Liver (tissue), 9 donors: ENCODE results near the gene TEDC1. TPM values are rescaled to one million over a fixed set of nuclear protein-coding genes. Genes with fewer than 3 reads are reported as not detected.

ENCODE experiments used
- DNase-seq: peaks from one replicate; pipeline ENCODE4 v3.0.0-alpha.2; 2017; ENCODE audit warnings: low spot score
- H3K27ac ChIP-seq, 2 donors: one replicate each; pipeline ENCODE4 v1.7.0; 2013; ENCODE audit warnings: inconsistent platforms in 2 of 2, low read length in 2 of 2, control low read depth in 1 of 2, low read depth in 1 of 2, mild to moderate bottlenecking in 1 of 2
- H3K27me3 ChIP-seq, 4 donors: one replicate each; pipeline versions ENCODE4 v1.6.1 to v1.7.0; 2013; ENCODE audit warnings: low read length in 3 of 4, inconsistent platforms in 1 of 4, mild to moderate bottlenecking in 1 of 4, moderate library complexity in 1 of 4; ENCODE audit not compliant: control insufficient read depth in 4 of 4, insufficient read depth in 4 of 4
- H3K36me3 ChIP-seq, 4 donors: one replicate each; pipeline versions ENCODE4 v1.6.1 to v1.7.0; 2013; ENCODE audit warnings: low read length in 3 of 4, mild to moderate bottlenecking in 3 of 4, low read depth in 1 of 4, moderate library complexity in 1 of 4; ENCODE audit not compliant: control insufficient read depth in 4 of 4, insufficient read depth in 3 of 4
- H3K4me1 ChIP-seq, 4 donors: one replicate each; pipeline versions ENCODE4 v1.6.1 to v1.7.0; 2013; ENCODE audit warnings: low read length in 3 of 4, mild to moderate bottlenecking in 3 of 4, moderate library complexity in 1 of 4; ENCODE audit not compliant: control insufficient read depth in 4 of 4, insufficient read depth in 4 of 4
- H3K4me3 ChIP-seq, 3 donors: one replicate each; pipeline versions ENCODE4 v1.6.1 to v1.7.0; 2013; ENCODE audit warnings: low read length in 3 of 3, control low read depth in 1 of 3, low read depth in 1 of 3, mild to moderate bottlenecking in 1 of 3
- H3K9ac ChIP-seq, 2 donors: one replicate each; pipeline ENCODE4 v1.7.0; 2013; ENCODE audit warnings: low read length in 2 of 2, mild to moderate bottlenecking in 2 of 2, moderate library complexity in 2 of 2, control low read depth in 1 of 2, low read depth in 1 of 2
- H3K9me3 ChIP-seq, 4 donors: one replicate each; pipeline versions ENCODE4 v1.6.1 to v1.7.0; 2013; ENCODE audit warnings: low read length in 3 of 4; ENCODE audit not compliant: control insufficient read depth in 4 of 4
- EGR1 ChIP-seq, 2 donors: IDR thresholded peaks; 2 replicates each; pipeline ENCODE4 v1.6.1; 2016 to 2018; ENCODE audit warnings: antibody characterized with exemption in 2 of 2, low read depth in 2 of 2
- FOXA1 ChIP-seq: IDR thresholded peaks from 2 replicates; pipeline ENCODE4 v1.6.1; 2016; ENCODE audit warnings: antibody characterized with exemption
- FOXA2 ChIP-seq: IDR thresholded peaks from 2 replicates; pipeline ENCODE4 v1.6.1; 2016; ENCODE audit warnings: antibody characterized with exemption
- HNF4A ChIP-seq, 2 donors: conservative IDR thresholded peaks; 2 replicates each; pipeline ENCODE4 v1.6.1; 2016; ENCODE audit warnings: antibody characterized with exemption in 2 of 2, mild to moderate bottlenecking in 2 of 2
- JUND ChIP-seq, 2 donors: IDR thresholded peaks; 2 replicates each; pipeline ENCODE4 v1.6.1; 2016; ENCODE audit warnings: antibody characterized with exemption in 2 of 2
- NR2F2 ChIP-seq: IDR thresholded peaks from 2 replicates; pipeline ENCODE4 v1.6.1; 2016; ENCODE audit warnings: antibody characterized with exemption
- RAD21 ChIP-seq, 2 donors: IDR thresholded peaks; 2 replicates each; pipeline ENCODE4 v1.6.1; 2016; ENCODE audit warnings: antibody characterized with exemption in 2 of 2, mild to moderate bottlenecking in 2 of 2
- REST ChIP-seq: IDR thresholded peaks from 2 replicates; pipeline ENCODE4 v1.6.1; 2016; ENCODE audit warnings: antibody characterized with exemption, mild to moderate bottlenecking
- SP1 ChIP-seq: IDR thresholded peaks from 2 replicates; pipeline ENCODE4 v1.6.1; 2018; ENCODE audit warnings: antibody characterized with exemption, mild to moderate bottlenecking
- TAF1 ChIP-seq: conservative IDR thresholded peaks from 2 replicates; pipeline ENCODE4 v1.6.1; 2016; ENCODE audit warnings: antibody characterized with exemption, mild to moderate bottlenecking
- YY1 ChIP-seq: IDR thresholded peaks from 2 replicates; pipeline ENCODE4 v1.6.1; 2016; ENCODE audit warnings: antibody characterized with exemption, mild to moderate bottlenecking
- ZBTB33 ChIP-seq: IDR thresholded peaks from 2 replicates; pipeline ENCODE4 v1.6.1; 2016; ENCODE audit warnings: antibody characterized with exemption
- WGBS: extraction: QIAGEN DNeasy Blood & Tissue Kit; methylation state at CpG from one replicate; pipeline ENCODE4 v1.1.7; 2013; 5-methylcytosine and 5-hydroxymethylcytosine counted together
- polyA plus RNA-seq, 2 donors: library from polyadenylated mRNA; stranded (reverse) in 1 of 2; unstranded in 1 of 2; fragments of 200-250 nt in 1 of 2; fragments of >200 nt in 1 of 2; fragmentation: Nextera tagmentation in 1 of 2; extraction: Ambion mirVana in 1 of 2; gene quantifications; one replicate each; pipeline versions ENCODE4 v1.2.1 to v1.2.3, GENCODE V29; 2013 to 2015
- total RNA-seq, 2 donors: library from RNA; depleted of rRNA; stranded (reverse); fragments of >200 nt; gene quantifications; one replicate each; pipeline ENCODE4 v1.2.3, GENCODE V29; 2014
- donor health status: healthy.
- donor health status: healthy.
- donor health status: healthy.
- donor health status: healthy.
- donor health status: healthy.

TEDC1 gene
- total and polyA plus RNA-seq, 4 donors = 0.97 to 7.5 (median 3.2) TPM

- Histone ChIP-seq H3K9ac (no peak overlapping the region), H3K27me3 (no peaks in the 10 kb centered on the region), H3K27ac (no peak overlapping the region), H3K4me3 (no peak overlapping the region), H3K4me1 (peaks cover 9 to 24% (median 16%) of the 10 kb centered on the region in 4 donors), H3K36me3 (peaks cover 0 to 1% (median 0%) of the 10 kb centered on the region in 4 donors), H3K9me3 (no peaks in the 10 kb centered on the region)
- no peak for DNase-seq
- WGBS = 95% methylated on average over 30 of the region's 30 CpGs
- TF ChIP-seq NR2F2 = no peak
Measured at GRCh38 chr14:105531088-105531893, 40.2 kb downstream of the TEDC1 start.

DNA sequence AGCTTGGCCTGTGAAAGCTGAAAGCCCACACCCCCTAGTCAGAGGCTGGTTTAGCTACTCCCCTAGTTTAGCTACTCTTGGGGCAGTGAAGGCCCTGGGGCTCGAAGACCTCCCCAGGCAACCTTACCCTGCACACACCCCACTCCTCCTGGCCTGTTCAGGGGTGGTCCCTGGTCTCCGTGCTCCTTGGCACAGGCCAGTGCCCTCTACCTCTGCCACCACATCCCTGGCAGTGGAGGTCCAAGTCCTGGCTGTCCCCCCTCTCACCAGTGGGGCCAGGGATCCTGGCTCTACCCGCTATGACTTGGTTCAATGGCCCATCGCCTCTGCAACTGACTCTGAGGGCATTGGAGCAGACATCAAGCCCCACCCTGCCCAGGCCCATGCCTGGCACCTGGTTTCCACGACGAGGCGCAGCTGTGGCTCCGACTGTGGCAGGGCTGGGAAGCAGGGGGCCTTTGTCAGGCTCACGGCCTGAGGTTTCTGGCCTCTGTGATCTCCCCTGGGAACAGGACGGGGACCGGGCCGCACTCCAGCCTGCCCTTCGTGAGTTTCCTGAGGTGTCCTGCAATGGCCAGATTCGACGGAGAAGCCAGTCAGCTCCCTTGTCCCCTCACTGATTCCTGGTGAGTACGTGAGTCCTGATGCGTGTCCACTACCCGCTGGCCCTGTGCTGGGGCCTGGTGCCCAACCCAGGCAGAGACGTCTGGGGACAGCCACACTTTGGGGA lies 41.0 kb downstream of the TEDC1 start:
- no peak for TF ChIP-seq RAD21 (IDR thresholded peaks at IDR 0.05)
- TF ChIP-seq REST = no peak
- no peak for TF ChIP-seq NR2F2
- TF ChIP-seq FOXA1 = no peak
- no peak for TF ChIP-seq EGR1 (IDR thresholded peaks at IDR 0.05; ENCODE audit: low read depth in 2 of 2)
- no peak for TF ChIP-seq YY1
- TF ChIP-seq ZBTB33 = no peak
- TF ChIP-seq FOXA2 = no peak
- Histone ChIP-seq H3K27ac (no peak overlapping the region), H3K9ac (no peak overlapping the region), H3K9me3 (no peaks in the 10 kb centered on the region), H3K36me3 (peaks cover 0 to 1% (median 0%) of the 10 kb centered on the region in 4 donors), H3K27me3 (no peaks in the 10 kb centered on the region), H3K4me1 (peaks cover 9 to 20% (median 13%) of the 10 kb centered on the region in 4 donors), H3K4me3 (no peak overlapping the region)
- DNase-seq = no peak
- 91% methylated on average over 19 of the region's 19 CpGs for WGBS

DNA sequence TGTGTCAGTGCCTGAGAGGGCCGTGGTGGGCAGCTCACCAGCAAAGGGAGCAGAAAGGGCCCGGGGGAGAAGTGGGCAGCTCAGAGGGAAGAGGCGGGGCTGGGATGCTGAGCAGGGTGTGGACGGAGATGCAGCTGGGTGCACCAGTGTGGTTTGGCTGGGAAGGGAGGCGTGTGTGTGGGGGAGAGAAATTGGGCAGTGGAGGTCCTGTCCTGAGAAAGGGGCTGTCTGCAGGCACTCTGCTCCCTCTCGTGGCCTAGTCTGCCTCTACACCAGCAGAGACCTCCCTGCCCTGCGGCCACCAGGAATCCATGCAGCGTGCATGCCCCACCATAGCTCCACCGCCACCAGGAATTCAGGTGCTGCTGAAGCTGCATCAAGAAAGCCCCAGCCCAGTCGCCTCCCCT lies 41.7 kb downstream of the TEDC1 start:
- 73% methylated on average over 10 of the region's 10 CpGs for WGBS
- no peak for TF ChIP-seq ZBTB33
- no peak for TF ChIP-seq HNF4A (conservative IDR thresholded peaks at IDR 0.05)
- TF ChIP-seq NR2F2 = no peak
- TF ChIP-seq TAF1 = no peak
- TF ChIP-seq SP1 = no peak
- no peak for TF ChIP-seq JUND (IDR thresholded peaks at IDR 0.05)
- Histone ChIP-seq H3K27me3 (no peaks in the 10 kb centered on the region), H3K9me3 (no peaks in the 10 kb centered on the region), H3K4me1 (peaks cover 4 to 13% (median 7%) of the 10 kb centered on the region in 4 donors), H3K4me3 (no peak overlapping the region), H3K9ac (no peak overlapping the region), H3K27ac (no peak overlapping the region), H3K36me3 (peaks cover 0 to 1% (median 0%) of the 10 kb centered on the region in 4 donors)
- no peak for DNase-seq
